ENCODE measurements around the gene FLCN.
A peak's percentile ranks its signal among the peaks of the same experiment; 100 is the strongest.
"Not testable (repeated sequence)": the region's sequence is repeated elsewhere in the genome, so short reads cannot be mapped to it uniquely, and the experiment has no call there.

FLCN gene

GRCh38 chr17:17214646-17215436 is 22.1 kb downstream of the FLCN start:
- no peak for DNase-seq (ENCODE audit: low read depth in 2 of 3, low spot score in 2 of 3)

- DNase-seq (ENCODE audit: low read depth in 2 of 3, low spot score in 2 of 3): no peak
These were observed 23.2 kb downstream of the FLCN start for GRCh38 chr17:17213775-17214174.

DNA sequence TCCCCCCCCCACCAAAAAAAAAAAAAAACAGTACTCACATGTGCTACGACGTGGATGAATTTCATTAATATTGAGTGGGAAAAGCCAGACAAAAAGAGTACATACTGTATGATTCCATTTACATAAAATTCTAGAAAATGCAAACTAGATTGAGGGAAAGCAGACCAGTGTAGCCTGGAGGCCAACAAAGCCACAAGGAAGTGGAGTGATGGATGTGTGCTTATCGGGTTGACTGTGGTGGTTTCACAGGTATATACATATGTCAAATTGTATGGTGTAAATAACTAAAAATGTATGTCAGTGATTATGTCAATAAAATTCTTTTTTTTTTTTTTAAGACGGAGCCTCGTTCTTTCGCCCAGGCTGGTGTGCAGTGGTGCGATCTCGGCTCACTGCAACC is 29.0 kb downstream of the FLCN start:
- DNase-seq (ENCODE audit: low read depth in 2 of 3, low spot score in 2 of 3): no peak

DNA sequence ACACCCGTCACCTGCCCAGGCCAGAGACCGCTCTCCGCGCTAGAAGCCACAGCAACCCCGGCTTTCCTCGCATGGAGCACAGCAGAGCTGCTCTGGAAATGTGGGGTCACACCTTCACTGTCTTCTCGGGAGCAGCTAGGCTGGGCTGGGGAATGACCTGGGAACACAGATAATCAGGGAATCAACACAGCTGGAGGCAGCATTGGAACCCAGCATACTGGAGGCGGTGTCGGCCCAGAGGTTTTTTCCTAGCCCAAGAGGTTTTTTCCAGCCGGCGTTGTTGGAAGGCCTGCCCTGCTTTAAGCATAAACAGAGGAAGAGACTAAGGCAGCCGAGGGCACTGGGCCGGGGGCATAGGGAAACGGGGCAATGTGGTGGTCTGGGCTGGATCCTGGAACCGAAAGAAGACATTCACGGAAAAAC is 30.0 kb downstream of the FLCN start:
- DNase-seq (ENCODE audit: low read depth in 2 of 3, low spot score in 2 of 3): no peak

DNA sequence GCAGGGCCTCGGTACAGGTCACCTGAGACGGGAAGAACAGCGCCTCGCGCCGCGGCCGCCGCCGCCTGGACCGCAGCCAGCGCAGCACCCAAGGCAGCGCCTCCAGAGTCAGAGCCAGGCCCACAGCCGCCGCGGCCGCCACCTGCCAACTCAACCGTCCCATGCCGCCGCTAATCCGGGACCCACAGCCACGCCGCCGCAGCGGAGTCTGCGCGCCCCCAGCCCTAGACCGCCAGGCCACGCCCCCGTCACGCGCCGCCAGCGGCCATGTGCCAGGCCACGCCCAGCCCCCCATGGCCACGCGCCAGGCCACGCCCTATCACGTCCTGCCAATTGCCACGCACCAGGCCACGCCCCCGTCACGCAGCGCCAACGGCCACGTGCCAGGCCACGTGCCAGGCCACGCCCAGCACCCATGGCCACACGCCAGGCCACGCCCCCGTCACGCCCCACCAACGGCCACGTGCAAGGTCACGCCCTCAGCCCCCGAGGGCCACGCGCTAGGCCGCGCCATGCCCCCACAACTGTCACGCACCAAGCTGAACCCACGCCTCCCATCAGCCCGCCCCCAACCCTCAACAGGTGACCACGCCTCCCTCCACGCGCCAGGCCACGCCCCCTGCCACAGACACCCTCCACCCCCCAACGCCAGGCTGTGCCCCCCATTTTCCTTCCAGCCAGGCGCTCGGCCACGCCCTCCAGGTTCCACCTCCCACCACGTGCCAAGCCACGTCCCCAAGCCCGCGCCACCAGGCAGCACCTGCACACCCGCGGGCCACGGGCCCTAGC is 30.6 kb downstream of the FLCN start, which contains the start of gene PLD6:
Gene PLD6, minus strand, starts transcription at position 210 of the 789 bp plus-strand sequence. Its CDS starts 47 bp downstream, at position 163.
- peak; percentile 73 to 83 (median 82) for DNase-seq (ENCODE audit: low read depth in 2 of 3, low spot score in 2 of 3)

DNA sequence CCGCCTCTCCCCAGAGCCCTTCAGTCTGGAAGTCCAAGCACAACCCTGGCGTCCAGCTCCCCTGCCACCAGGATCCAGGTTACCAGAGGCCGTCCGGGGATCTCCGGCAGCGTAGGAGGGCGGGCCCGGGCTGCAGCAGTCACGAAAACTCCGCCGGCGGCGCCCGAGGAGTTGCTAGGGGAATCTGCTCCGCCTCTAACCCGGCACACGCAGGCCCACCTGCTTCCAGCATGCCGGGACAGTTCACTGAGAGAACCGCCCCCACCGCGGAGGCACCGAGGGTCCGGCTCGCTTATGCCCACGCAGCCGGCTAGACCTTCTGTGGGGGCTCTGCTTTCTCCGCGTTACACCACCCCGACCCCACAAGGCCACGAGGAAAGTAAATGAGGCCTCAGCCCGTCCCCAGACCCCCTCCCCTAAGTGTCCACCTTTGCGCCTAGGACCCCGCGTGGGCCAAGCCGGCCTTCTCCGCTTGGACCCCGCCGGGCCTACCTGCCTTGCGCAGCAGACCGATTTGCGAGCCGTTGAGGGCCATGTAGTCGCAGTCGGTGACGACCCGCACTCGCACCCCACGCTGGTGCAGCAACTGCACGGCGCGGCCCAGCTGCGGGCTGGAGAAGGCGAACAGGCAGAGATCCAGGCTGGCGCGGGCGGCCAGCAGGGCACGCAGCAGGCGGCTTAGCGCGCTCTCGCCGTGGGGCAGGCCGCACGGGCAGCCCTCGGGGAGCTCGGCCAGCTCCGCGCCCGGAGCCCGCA is 31.4 kb downstream of the FLCN start:
- DNase-seq (ENCODE audit: low read depth in 2 of 3, low spot score in 2 of 3): peak; percentile 35 to 38 (median 36)

DNA sequence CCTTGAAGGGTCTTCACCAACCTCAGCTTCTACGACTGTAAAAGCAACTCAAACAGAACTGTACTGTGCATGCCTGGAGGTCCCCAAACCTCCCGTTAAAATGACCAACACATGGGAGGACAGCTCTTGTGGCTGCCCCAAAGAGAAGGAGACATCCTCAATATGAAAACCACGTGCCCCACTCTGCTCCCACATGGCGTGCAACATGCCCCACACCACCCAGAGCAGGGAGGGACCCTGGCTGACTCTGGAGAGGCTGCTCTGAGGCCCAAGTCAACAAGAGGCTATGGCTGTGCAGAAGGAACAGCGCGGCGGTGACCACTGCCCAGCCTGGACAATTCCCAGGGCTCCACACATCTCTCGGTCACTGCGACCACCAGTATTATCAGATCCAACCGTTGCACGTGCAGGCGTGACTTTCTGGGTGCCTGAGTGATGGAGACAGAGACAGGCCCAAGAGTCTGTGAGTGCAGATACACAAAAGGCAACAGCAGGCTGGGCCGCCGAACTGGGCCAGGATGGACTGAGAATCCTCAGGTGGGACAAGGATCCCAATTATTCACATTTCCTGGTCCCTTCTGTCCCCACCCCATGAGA is 32.2 kb downstream of the FLCN start:
- DNase-seq (ENCODE audit: low read depth in 2 of 3, low spot score in 2 of 3): no peak

- DNase-seq (ENCODE audit: low read depth in 2 of 3, low spot score in 2 of 3): no peak
These were observed 32.9 kb downstream of the FLCN start for GRCh38 chr17:17204041-17204591.

DNA sequence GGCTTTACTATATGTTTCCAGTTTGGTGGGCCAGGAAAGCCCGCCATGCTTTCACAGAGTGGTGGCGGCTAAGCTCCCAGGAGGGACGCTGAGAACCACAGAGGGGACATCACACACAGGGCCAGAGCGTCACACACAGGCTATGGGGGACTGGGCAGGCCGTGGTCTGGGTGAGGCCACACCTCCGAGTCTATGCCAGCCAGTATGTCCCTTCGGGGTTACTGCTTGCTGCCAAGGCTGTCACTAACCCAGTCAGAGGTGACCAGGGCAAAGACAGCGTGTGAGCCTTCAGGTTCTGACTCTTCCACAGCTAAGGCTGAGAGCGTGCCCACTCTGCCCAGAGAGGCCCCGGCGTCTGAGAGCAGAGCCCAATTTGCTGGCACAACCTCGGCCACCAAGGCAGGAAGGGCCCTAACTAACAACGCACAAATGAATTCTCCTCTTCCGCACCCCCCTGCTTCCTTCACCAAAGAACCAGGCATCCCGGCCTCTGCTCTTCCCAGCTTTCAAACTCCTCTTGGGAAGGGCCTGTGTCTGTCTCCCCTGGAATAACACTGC is 33.7 kb downstream of the FLCN start:
- DNase-seq (ENCODE audit: low read depth in 2 of 3, low spot score in 2 of 3): no peak

DNA sequence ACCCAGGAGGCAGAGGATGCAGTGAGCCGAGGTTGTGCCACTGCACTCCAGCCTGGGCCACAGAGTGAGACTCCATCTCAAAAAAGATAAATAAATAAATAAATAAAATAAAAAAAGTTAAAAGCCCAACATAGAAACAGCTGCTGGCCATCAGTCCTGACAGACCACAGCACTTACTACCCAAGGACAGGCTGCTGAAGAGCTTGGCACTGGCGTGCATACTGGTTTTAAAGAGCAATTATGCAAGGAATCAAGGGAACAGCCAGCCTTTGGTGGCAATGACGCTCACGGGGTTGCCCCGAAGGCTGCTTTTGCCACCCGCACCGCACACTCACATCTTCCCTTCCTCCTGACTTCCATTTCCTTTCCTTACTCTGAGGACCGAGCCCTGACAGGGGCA is 35.1 kb downstream of the FLCN start:
- DNase-seq (ENCODE audit: low read depth in 2 of 3, low spot score in 2 of 3): no peak

GRCh38 chr17:17201271-17201670 is 35.7 kb downstream of the FLCN start:
- no peak for DNase-seq (ENCODE audit: low read depth in 2 of 3, low spot score in 2 of 3)

DNA sequence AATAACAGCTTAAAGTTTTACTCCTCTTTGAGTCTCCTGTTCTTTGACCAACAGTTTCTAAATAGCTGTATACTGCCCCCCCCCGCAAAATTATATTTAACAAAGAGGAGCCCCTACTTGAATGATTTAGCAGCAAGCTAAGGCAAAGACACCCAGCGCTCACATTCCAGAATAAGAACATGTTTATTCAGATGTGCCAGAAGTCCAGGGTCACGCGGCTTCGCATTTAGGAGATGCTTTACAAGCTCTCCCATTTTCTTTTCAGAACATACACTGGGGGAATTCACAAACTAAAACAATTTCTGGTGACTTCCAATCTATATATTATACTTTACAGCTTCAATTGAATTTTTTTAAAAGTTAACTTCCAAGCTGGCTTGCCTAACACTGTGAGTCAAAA is 36.1 kb downstream of the FLCN start:
- DNase-seq (ENCODE audit: low read depth in 2 of 3, low spot score in 2 of 3): no peak

GRCh38 chr17:17200311-17200710 is 36.7 kb downstream of the FLCN start:
- no peak for DNase-seq (ENCODE audit: low read depth in 2 of 3, low spot score in 2 of 3)

DNA sequence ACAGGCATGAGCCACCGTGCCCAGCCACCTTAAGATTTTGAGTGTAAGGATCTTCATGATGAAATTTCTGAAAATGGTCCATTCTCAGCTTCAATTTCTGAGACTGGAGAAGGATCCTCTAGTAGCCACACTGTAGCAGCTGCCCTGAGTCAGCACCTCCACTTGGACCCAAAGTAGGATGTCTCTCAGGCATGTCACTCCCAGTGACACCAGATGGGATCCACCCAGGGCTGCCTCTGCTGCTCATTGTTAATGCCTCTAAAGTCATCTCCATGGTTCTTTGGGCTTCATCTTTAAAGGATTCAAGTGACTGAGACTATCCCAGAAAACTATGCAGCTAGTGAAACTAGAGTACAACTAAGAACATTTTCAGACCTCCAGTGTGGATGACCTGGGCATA is 38.7 kb downstream of the FLCN start:
- no peak for DNase-seq (ENCODE audit: low read depth in 2 of 3, low spot score in 2 of 3)

DNA sequence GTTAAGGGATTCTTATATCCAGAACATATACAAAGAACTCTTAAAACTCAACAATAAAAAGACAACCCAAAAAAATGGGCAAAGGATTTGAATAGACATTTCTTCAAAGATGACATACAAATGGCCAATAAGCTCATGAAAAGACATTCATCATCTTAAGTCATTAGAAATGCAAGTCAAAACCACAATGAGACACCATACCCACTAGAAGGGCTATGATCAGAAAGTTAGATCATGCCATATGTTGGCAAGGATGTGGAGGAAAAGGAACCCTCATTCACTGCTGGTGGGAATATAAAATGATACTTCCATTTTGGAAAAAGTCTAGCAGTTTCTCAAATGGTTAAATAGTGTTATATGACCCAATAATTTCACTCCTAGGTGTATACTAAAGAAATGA is 40.2 kb downstream of the FLCN start:
- DNase-seq (ENCODE audit: low read depth in 2 of 3, low spot score in 2 of 3): no peak

- not testable (repeated sequence) for DNase-seq (ENCODE audit: low read depth in 2 of 3, low spot score in 2 of 3)
These were observed 41.5 kb downstream of the FLCN start for GRCh38 chr17:17195466-17195865.

- no peak for DNase-seq (ENCODE audit: low read depth in 2 of 3, low spot score in 2 of 3)
These were observed 45.0 kb downstream of the FLCN start for GRCh38 chr17:17191961-17192381.

DNA sequence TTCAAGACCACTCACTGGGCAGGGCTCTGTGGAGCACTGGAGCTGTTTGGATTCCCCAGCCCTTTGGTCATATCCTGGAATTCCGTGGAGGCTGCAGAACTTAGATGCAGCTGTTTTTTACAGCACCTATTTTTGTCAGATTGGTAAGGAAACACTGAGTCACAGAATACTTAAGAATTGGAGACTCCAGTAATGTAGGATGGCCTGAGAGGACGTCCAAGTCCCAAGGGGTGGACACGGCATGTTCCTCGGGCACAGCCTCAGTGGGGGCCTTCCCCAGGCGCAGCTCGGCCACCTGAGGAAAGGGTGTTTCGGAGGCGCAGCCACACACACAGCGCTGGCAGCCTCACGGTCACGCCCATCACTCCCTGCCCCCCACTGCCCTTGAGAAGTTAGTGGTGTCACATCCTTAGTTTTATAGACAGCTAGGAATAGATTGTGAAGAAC is 45.6 kb downstream of the FLCN start:
- no peak for DNase-seq (ENCODE audit: low read depth in 2 of 3, low spot score in 2 of 3)

DNA sequence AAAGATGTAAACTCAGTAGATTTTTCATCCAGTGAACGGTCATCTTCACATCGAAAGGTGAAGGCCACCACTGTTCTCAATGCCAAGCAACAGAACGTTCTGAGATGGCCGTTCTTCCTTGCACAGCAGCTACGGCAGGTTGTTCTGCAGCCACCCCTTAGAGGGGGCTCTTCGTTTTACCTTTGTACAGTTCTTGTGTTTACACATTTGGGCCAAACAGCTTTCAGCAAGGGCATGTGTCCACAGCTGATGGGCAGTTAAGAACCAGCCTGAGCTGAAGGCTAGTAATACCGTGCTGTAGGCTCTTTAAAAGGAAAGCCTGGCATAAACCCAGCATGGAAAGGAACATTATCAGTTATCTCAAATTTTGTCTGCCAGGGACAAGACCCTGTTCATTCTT is 46.8 kb downstream of the FLCN start:
- no peak for DNase-seq (ENCODE audit: low read depth in 2 of 3, low spot score in 2 of 3)

GRCh38 chr17:17189559-17189958 is 47.4 kb downstream of the FLCN start:
- no peak for DNase-seq (ENCODE audit: low read depth in 2 of 3, low spot score in 2 of 3)

Data from activated CD8-positive, alpha-beta memory T cell treated with anti-CD3 and anti-CD28 coated beads for 48 hours (primary cell).